ENCODE results near the gene MORN1. TPM values are rescaled to one million over a fixed set of nuclear protein-coding genes. Genes with fewer than 3 reads are reported as not detected.
A peak's percentile ranks its signal among the peaks of the same experiment; 100 is the strongest.

MORN1 gene
- total and polyA plus RNA-seq, 8 donors = 4.7 to 9.3 (median 5.3) TPM

DNA sequence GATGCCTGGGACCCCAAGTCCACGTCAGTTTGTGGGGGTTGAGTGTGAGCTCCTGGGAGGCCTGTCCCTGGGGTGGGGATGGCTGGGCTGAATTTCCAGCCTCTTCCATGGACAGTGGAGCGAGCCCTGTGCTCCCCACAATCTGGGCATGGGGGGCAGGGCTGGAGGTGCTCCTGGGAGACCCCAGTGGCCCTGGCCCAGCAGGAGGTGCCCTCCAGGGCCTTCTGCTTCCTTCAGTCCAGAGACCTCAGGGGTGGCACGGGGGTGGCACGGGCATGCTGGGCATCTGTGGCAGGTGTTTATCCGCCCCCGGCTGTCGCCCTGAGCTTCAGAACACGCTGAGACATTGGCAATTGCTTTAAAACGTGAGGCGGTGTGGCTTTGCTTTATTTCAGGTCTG lies 40.9 kb downstream of the MORN1 start:
- FAIRE-seq (no peak), ATAC-seq (no peak), DNase-seq (peak in 3 of 6 donors; percentile 5 to 34 (median 25))
- intact Hi-C loops (cut with DNase I) = no loop called here
- no peak overlapping the region for H3K27ac ChIP-seq
- H3K4me1 ChIP-seq = no peaks in the 10 kb centered on the region
- TF ChIP-seq, protein P1, sequence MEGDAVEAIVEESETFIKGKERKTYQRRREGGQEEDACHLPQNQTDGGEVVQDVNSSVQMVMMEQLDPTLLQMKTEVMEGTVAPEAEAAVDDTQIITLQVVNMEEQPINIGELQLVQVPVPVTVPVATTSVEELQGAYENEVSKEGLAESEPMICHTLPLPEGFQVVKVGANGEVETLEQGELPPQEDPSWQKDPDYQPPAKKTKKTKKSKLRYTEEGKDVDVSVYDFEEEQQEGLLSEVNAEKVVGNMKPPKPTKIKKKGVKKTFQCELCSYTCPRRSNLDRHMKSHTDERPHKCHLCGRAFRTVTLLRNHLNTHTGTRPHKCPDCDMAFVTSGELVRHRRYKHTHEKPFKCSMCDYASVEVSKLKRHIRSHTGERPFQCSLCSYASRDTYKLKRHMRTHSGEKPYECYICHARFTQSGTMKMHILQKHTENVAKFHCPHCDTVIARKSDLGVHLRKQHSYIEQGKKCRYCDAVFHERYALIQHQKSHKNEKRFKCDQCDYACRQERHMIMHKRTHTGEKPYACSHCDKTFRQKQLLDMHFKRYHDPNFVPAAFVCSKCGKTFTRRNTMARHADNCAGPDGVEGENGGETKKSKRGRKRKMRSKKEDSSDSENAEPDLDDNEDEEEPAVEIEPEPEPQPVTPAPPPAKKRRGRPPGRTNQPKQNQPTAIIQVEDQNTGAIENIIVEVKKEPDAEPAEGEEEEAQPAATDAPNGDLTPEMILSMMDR (IDR thresholded peaks at IDR 0.05) = no peak
- H3K27me3 ChIP-seq = no peaks in the 10 kb centered on the region
- no peak overlapping the region for H3K4me3 ChIP-seq
- no peaks in the 10 kb centered on the region for H3K36me3 ChIP-seq
- WGBS, 2 donors = 73 to 78% methylated on average over 10 of the region's 10 CpGs
- no peaks in the 10 kb centered on the region for H3K9me3 ChIP-seq

GRCh38 chr1:2349806-2350205 lies 41.5 kb downstream of the MORN1 start:
- Histone ChIP-seq H3K27me3 (no peaks in the 10 kb centered on the region), H3K27ac (no peak overlapping the region), H3K4me1 (no peaks in the 10 kb centered on the region), H3K4me3 (no peak overlapping the region), H3K36me3 (no peaks in the 10 kb centered on the region), H3K9me3 (no peaks in the 10 kb centered on the region)
- intact Hi-C loops (cut with DNase I) = no loop called here
- 79 to 84% methylated on average over 9 of the region's 9 CpGs for WGBS, 2 donors
- DNase-seq (peak in 2 of 6 donors; percentile 17 to 27), FAIRE-seq (no peak), ATAC-seq (no peak)
- TF ChIP-seq, protein P1 (IDR thresholded peaks at IDR 0.05) = no peak

DNA sequence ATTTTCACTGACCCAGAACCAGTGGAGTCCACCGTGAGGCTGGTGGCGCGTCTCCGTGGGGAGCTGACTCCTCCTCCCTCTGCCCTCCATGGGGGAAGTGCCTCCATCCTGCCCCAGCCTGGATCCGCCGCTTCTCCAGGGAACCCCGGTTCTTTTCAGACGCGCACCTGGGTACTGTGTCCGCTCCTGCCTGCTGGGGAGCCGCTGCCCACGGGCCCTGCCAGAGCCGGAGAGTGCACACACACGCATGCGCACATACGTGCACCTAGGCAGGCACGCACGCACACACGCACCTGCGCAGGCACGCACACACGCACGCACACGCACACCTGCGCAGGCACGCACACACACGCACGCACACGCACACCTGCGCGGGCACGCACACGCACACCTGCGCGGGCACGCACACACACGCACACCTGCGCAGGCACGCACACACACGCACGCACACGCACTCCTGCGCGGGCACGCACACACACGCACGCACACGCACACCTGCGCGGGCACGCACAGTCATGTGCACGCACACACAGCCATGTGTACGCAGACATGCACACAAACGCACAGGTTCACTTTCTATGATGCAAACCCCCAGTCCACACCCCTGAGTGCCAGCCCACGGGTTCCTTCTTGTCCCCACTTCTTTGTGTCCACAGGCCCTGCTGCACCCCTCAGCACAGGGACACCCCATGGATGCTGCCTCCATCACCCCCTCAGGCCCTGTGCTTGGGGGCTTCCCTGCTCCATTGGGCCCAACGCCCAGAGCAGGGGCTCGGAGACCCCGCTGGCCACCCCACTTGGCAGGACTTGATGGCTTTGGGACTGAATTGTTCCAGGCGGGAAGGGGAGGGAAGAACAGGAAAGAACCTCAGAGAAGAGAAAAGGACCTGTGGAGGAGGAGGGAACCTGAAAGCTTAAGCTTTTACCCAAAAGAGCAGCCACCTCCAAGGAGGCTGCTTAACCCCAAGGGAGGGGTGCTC lies 42.7 kb downstream of the MORN1 start:
- DNase-seq (peak in 3 of 6 donors; percentile 14 to 45 (median 30)), FAIRE-seq (no peak), ATAC-seq (no peak)
- Histone ChIP-seq H3K27ac (no peak overlapping the region), H3K9me3 (no peaks in the 10 kb centered on the region), H3K4me3 (no peak overlapping the region), H3K4me1 (no peaks in the 10 kb centered on the region), H3K36me3 (no peaks in the 10 kb centered on the region), H3K27me3 (no peaks in the 10 kb centered on the region)
- TF ChIP-seq, protein P1 (IDR thresholded peaks at IDR 0.05) = no peak
- 89 to 92% methylated on average over 46 to 59 of the region's 59 CpGs for WGBS, 2 donors
- intact Hi-C loops (cut with DNase I) = no loop called here

- intact Hi-C loops (cut with DNase I) = no loop called here
- Histone ChIP-seq H3K4me1 (no peaks in the 10 kb centered on the region), H3K27ac (no peak overlapping the region), H3K36me3 (no peaks in the 10 kb centered on the region), H3K27me3 (no peaks in the 10 kb centered on the region), H3K9me3 (no peaks in the 10 kb centered on the region), H3K4me3 (no peak overlapping the region)
- TF ChIP-seq, protein P1 (IDR thresholded peaks at IDR 0.05) = no peak
- 52 to 60% methylated on average over 23 of the region's 23 CpGs for WGBS, 2 donors
- ATAC-seq = peak in 1 of 4 donors; percentile 18
- DNase-seq = peak in 2 of 6 donors; percentile 34 to 43
- no peak for FAIRE-seq
These were observed 43.5 kb downstream of the MORN1 start for GRCh38 chr1:2347896-2348295.

- ATAC-seq = peak in 1 of 4 donors; percentile 36
- Histone ChIP-seq H3K27ac (no peak overlapping the region), H3K27me3 (no peaks in the 10 kb centered on the region), H3K4me3 (no peak overlapping the region), H3K9me3 (no peaks in the 10 kb centered on the region), H3K36me3 (no peaks in the 10 kb centered on the region), H3K4me1 (no peaks in the 10 kb centered on the region)
- WGBS, 2 donors = 31 to 43% methylated on average over 13 of the region's 13 CpGs
- TF ChIP-seq, protein P1 (IDR thresholded peaks at IDR 0.05) = no peak
- intact Hi-C loops (cut with DNase I) = no loop called here
- FAIRE-seq = no peak
- DNase-seq = peak in 3 of 6 donors; percentile 21 to 54 (median 35)
These were observed 44.0 kb downstream of the MORN1 start for GRCh38 chr1:2347409-2347785.

All from pancreas (tissue), 10 donors.